ENCODE data around the gene BLACAT1. TPM values are rescaled to one million over a fixed set of nuclear protein-coding genes. Genes with fewer than 3 reads are reported as not detected.

The BLACAT1 gene
- total and polyA plus RNA-seq, 2 of the 4 experiments (the other 2 are of a cell fraction), result under 0.01 to 0.05 TPM

- ATAC-seq (ENCODE audit: low read depth) (no peak), DNase-seq (no peak)
- Histone ChIP-seq H4K5ac (ENCODE audit: low read depth, low read length) (no peak overlapping the region), H3K23ac (ENCODE audit: low read depth, low read length) (no peak overlapping the region), H2BK5ac (ENCODE audit: low read depth, low read length, poor library complexity, severe bottlenecking) (no peak overlapping the region), H2AK9ac (replicated peaks; ENCODE audit: low read depth, low read length, poor library complexity) (no peak overlapping the region), H2BK120ac (ENCODE audit: low read depth, low read length) (no peak overlapping the region), H3K79me1 (ENCODE audit: low read depth in 1 of 2, low read length in 2 of 2) (no peaks in the 10 kb centered on the region), H3K36me3 (ENCODE audit: control insufficient read depth, insufficient read depth, low read length) (no peaks in the 10 kb centered on the region), H2AFZ (replicated peaks; ENCODE audit: low read length, poor library complexity) (no peak overlapping the region), H3K4me1 (ENCODE audit: control insufficient read depth, insufficient read depth, low read length) (peaks cover 2% of the 10 kb centered on the region; the same call in 1 of the 2 replicates), H3K27ac (ENCODE audit: insufficient read depth, low read length) (no peak overlapping the region), H3K18ac (ENCODE audit: low read depth, low read length) (no peak overlapping the region), H3K9ac (ENCODE audit: low read depth, low read length) (no peak overlapping the region), H2AK5ac (ENCODE audit: low read depth, low read length) (no peak overlapping the region), H4K91ac (ENCODE audit: insufficient read depth, low read depth, low read length) (no peak overlapping the region), H3K9me1 (ENCODE audit: insufficient read depth, low read length) (no peaks in the 10 kb centered on the region), H3K4ac (ENCODE audit: low read depth, low read length) (no peak overlapping the region), H3K9me3 (ENCODE audit: control insufficient read depth, insufficient read depth, low read length) (no peaks in the 10 kb centered on the region; the same call in 1 of the 2 replicates), H2BK15ac (ENCODE audit: low read depth, low read length) (no peak overlapping the region), H2BK20ac (ENCODE audit: low read depth, low read length) (no peak overlapping the region), H3K56ac (ENCODE audit: extremely low read depth, insufficient read depth, low read length) (no peak overlapping the region), H3K14ac (replicated peaks; ENCODE audit: low read depth, low read length) (no peak overlapping the region), H4K20me1 (ENCODE audit: insufficient read depth, low read length) (no peaks in the 10 kb centered on the region; the same call in 1 of the 2 replicates), H3K27me3 (ENCODE audit: control insufficient read depth, insufficient read depth, low read length) (peaks cover 69% of the 10 kb centered on the region), H3K4me2 (ENCODE audit: low read depth, low read length) (no peak overlapping the region), H3K4me3 (ENCODE audit: insufficient read depth, low read depth, low read length) (no peak overlapping the region), H4K8ac (ENCODE audit: low read depth in 2 of 2, low read length in 2 of 2) (no peak overlapping the region)
- no TSS peak for BruUV-seq (replicated peaks)
- in situ Hi-C loops (cut with MboI; ENCODE audit: low sequenced_read_pairs), result no loop called here
- TF ChIP-seq FOS (IDR thresholded peaks at IDR 0.05; ENCODE audit: low read depth, low read length) (no peak), RCOR1 (IDR thresholded peaks at IDR 0.05; ENCODE audit: insufficient replicate concordance, low read length) (no peak), ELK1 (IDR thresholded peaks at IDR 0.05; ENCODE audit: borderline replicate concordance, low read depth, low read length) (no peak), USF2 (IDR thresholded peaks at IDR 0.05; ENCODE audit: low read depth, low read length) (no peak), RAD21 (IDR thresholded peaks at IDR 0.05; ENCODE audit: low read length) (no peak), POLR2A (IDR thresholded peaks at IDR 0.05; ENCODE audit: low read depth, low read length) (no peak), SMC3 (IDR thresholded peaks at IDR 0.05; ENCODE audit: low read depth, low read length) (no peak), MAFK (IDR thresholded peaks at IDR 0.05; ENCODE audit: low read depth, low read length) (no peak), MAZ (IDR thresholded peaks at IDR 0.05; ENCODE audit: borderline replicate concordance, low read depth, low read length) (no peak)
- POLR2A ChIA-PET (ENCODE audit: unreplicated experiment), result no interaction called here
- intact Hi-C loops (cut with micrococcal nuclease), result no loop called here
- dilution Hi-C loops (cut with HindIII; ENCODE audit: low sequenced_read_pairs, unreplicated experiment), result no loop called here
- CTCF ChIA-PET, result no interaction called here
- no CpG with 5 or more reads among the region's 3 CpGs for WGBS, 2 experiments (ENCODE audit: extremely low coverage in 2 of 2, insufficient read length in 1 of 2)
Observed at GRCh38 chr1:205502111-205502810, 46.4 kb upstream of the BLACAT1 start.

All from IMR-90 (cell line).